OCI-LY7 (cell line): Measurements from ENCODE around the gene RIN1. TPM values are rescaled to one million over a fixed set of nuclear protein-coding genes. Genes with fewer than 3 reads are reported as not detected.

Experiments used
- BruUV-seq: library from RNA; stranded (reverse); fragments of 400-500 nt; replicated peaks from 2 replicates; lab custom pipeline; 2021; lab: Mats Ljungman, UMichigan
- CTCF ChIA-PET: fragments of 300-600 bp; sonication (Branson Sonifier 250); formaldehyde crosslinking; loops from one replicate; lab custom pipeline; 2022; ENCODE audit warnings: antibody characterized with exemption; ENCODE audit not compliant: unreplicated experiment; lab: Charles Lee
- POLR2A ChIA-PET: fragments of 300-600 bp; sonication (Branson Sonifier 250); formaldehyde crosslinking; loops from one replicate; lab custom pipeline; 2022; ENCODE audit warnings: antibody characterized with exemption; lab: Charles Lee
- DNase-seq: peaks from one replicate; pipeline ENCODE4 v3.0.0-alpha.2; 2015; ENCODE audit warnings: low spot score
- H2AFZ ChIP-seq: fragments of 200-600 bp; sonication (generic), shearing (Covaris generic); 2 replicates; pipeline ENCODE4 v1.6.1; 2014; ENCODE audit warnings: mild to moderate bottlenecking, antibody characterized with exemption, low read length, moderate library complexity
- H3K27ac ChIP-seq: fragments of 200-600 bp; sonication (generic); 2 replicates; pipeline ENCODE4 v1.5.1; 2014; ENCODE audit warnings: mixed run types, low read depth, mild to moderate bottlenecking, moderate library complexity, low read length, inconsistent platforms; ENCODE audit not compliant: poor library complexity, severe bottlenecking
- H3K36me3 ChIP-seq: fragments of 200-600 bp; sonication (generic); 2 replicates; pipeline ENCODE4 v1.6.1; 2014; ENCODE audit warnings: mild to moderate bottlenecking, antibody characterized with exemption, low read length, moderate library complexity, mixed read lengths; ENCODE audit not compliant: insufficient read depth
- H3K4me1 ChIP-seq: fragments of 200-600 bp; sonication (generic); 2 replicates; pipeline ENCODE4 v1.5.1; 2014; ENCODE audit warnings: mild to moderate bottlenecking, low read length; ENCODE audit not compliant: insufficient read depth, poor library complexity, severe bottlenecking
- H3K4me2 ChIP-seq: fragments of 200-600 bp; sonication (generic); 2 replicates; pipeline ENCODE4 v1.6.1; 2014; ENCODE audit warnings: mild to moderate bottlenecking, low read length
- H3K4me3 ChIP-seq: fragments of 200-600 bp; sonication (generic); 2 replicates; pipeline ENCODE4 v1.5.1; 2014; ENCODE audit warnings: mild to moderate bottlenecking, low read depth, low read length; ENCODE audit not compliant: poor library complexity, severe bottlenecking
- H3K79me2 ChIP-seq: fragments of 200-600 bp; sonication (generic); 2 replicates; pipeline ENCODE4 v1.6.1; 2016; ENCODE audit warnings: low read depth, mild to moderate bottlenecking, low read length, moderate library complexity, mixed read lengths; ENCODE audit not compliant: insufficient read depth
- H3K9me2 ChIP-seq: fragments of 200-600 bp; sonication (generic); 2 replicates; pipeline ENCODE4 v1.6.1; 2016; ENCODE audit warnings: mild to moderate bottlenecking, low read length, mixed read lengths; ENCODE audit not compliant: insufficient read depth
- H3K9me3 ChIP-seq: fragments of 200-600 bp; sonication (generic); 2 replicates; pipeline ENCODE4 v1.6.1; 2014; ENCODE audit warnings: mild to moderate bottlenecking, mixed run types, low read length, mixed read lengths
- H4K20me1 ChIP-seq: fragments of 200-600 bp; sonication (generic); 2 replicates; pipeline ENCODE4 v1.6.1; 2014; ENCODE audit warnings: mild to moderate bottlenecking, antibody characterized with exemption, low read length, moderate library complexity, mixed read lengths; ENCODE audit not compliant: insufficient read depth
- CTCF ChIP-seq: fragments of 200-600 bp; sonication (generic); conservative IDR thresholded peaks from 2 replicates; pipeline ENCODE4 v1.5.1; 2014; ENCODE audit warnings: mild to moderate bottlenecking, antibody characterized with exemption, low read length, moderate library complexity, mixed read lengths
- EZH2phosphoT487 ChIP-seq: fragments of 200-600 bp; sonication (generic); IDR thresholded peaks from 2 replicates; pipeline ENCODE4 v1.6.1; 2018; ENCODE audit warnings: low read depth, borderline replicate concordance, mild to moderate bottlenecking, mixed run types, antibody characterized with exemption, low read length, moderate library complexity, mixed read lengths
- intact Hi-C: fragments of 100-400 bp; cut with micrococcal nuclease; formaldehyde crosslinking; loops from one replicate; pipeline ENCODE4 v1.10.0; 2022; ENCODE audit not compliant: unreplicated experiment
- total RNA-seq, 2 experiments: library from RNA; depleted of rRNA in 1 of 2; stranded (reverse); fragments of >200 nt in 1 of 2; shearing (Covaris generic) in 1 of 2; gene quantifications; 2 replicates each; pipeline ENCODE4 v1.2.3, GENCODE V29; 2014 to 2022

The RIN1 gene
- total RNA-seq, 2 experiments from 2014 or later, result 1.6 to 2.9 TPM

GRCh38 chr11:66366844-66367477, 30.7 kb upstream of the RIN1 start:
- Histone ChIP-seq H3K4me2 (no peak overlapping the region), H4K20me1 (no peaks in the 10 kb centered on the region), H3K4me1 (peaks cover 9% of the 10 kb centered on the region), H3K9me3 (no peaks in the 10 kb centered on the region), H3K4me3 (no peak overlapping the region), H3K79me2 (peaks cover 17% of the 10 kb centered on the region), H2AFZ (no peak overlapping the region), H3K27ac (no peak overlapping the region), H3K36me3 (peaks cover 82% of the 10 kb centered on the region), H3K9me2 (no peaks in the 10 kb centered on the region)
- no peak for TF ChIP-seq CTCF
- no peak for TF ChIP-seq EZH2phosphoT487
- intact Hi-C loops, result no loop called here
- CTCF ChIA-PET, result no interaction called here
- no TSS peak for BruUV-seq
- POLR2A ChIA-PET, result interaction anchor here (0.6 kb wide), 1 partner anchor 1343 kb away, joined by 5 read pairs; no protein-coding TSS in a partner anchor
- DNase-seq, result no peak

- no peak for TF ChIP-seq CTCF
- no peak for TF ChIP-seq EZH2phosphoT487
- H3K4me1 ChIP-seq, result peaks cover 9% of the 10 kb centered on the region
- BruUV-seq, result no TSS peak
- H4K20me1 ChIP-seq, result no peaks in the 10 kb centered on the region
- peaks cover 16% of the 10 kb centered on the region for H3K79me2 ChIP-seq
- H3K9me3 ChIP-seq, result no peaks in the 10 kb centered on the region
- no peak overlapping the region for H3K4me2 ChIP-seq
- H3K4me3 ChIP-seq, result no peak overlapping the region
- intact Hi-C loops, result no loop called here
- no peak overlapping the region for H2AFZ ChIP-seq
- no peak for DNase-seq
- no peaks in the 10 kb centered on the region for H3K9me2 ChIP-seq
- peaks cover 92% of the 10 kb centered on the region for H3K36me3 ChIP-seq
- H3K27ac ChIP-seq, result no peak overlapping the region
- ChIA-PET POLR2A (no interaction called here), CTCF (no interaction called here)
Observed at GRCh38 chr11:66365711-66366619, 29.7 kb upstream of the RIN1 start.
